SU-DHL-6 (cell line): ENCODE measurements around the gene SOX18.

ENCODE experiments used
- H2AFZ ChIP-seq: fragments of 200-600 bp; sonication (generic); 2 replicates; pipeline ENCODE4 v1.6.1; 2014; ENCODE audit warnings: low read depth, mild to moderate bottlenecking, moderate library complexity, mixed read lengths, antibody characterized with exemption, low read length; ENCODE audit not compliant: severe bottlenecking
- H3F3A ChIP-seq: fragments of 200-600 bp; shearing (Covaris generic); 2 replicates; pipeline ENCODE4 v1.6.0; 2016; ENCODE audit warnings: antibody characterized with exemption, mild to moderate bottlenecking; ENCODE audit not compliant: insufficient read depth
- H3K27ac ChIP-seq: fragments of 200-600 bp; sonication (generic); 2 replicates; pipeline ENCODE4 v1.5.1; 2016; ENCODE audit warnings: low read depth, mild to moderate bottlenecking, low read length, moderate library complexity, mixed read lengths
- H3K27me3 ChIP-seq: fragments of 200-600 bp; sonication (generic), shearing (Covaris generic); 2 replicates; pipeline ENCODE4 v1.6.0; 2014; ENCODE audit warnings: mild to moderate bottlenecking, low read length
- H3K36me3 ChIP-seq: fragments of 200-600 bp; sonication (generic); 2 replicates; pipeline ENCODE4 v1.6.1; 2014; ENCODE audit warnings: mild to moderate bottlenecking, low read length, mixed read lengths
- H3K4me2 ChIP-seq: fragments of 300-600, 200-600 bp; shearing (Covaris generic), sonication (generic); 2 replicates; pipeline ENCODE4 v1.6.0; 2014; ENCODE audit warnings: low read length, low read depth, mild to moderate bottlenecking; ENCODE audit not compliant: poor library complexity, severe bottlenecking
- H3K4me3 ChIP-seq: fragments of 200-600 bp; sonication (generic); 2 replicates; pipeline ENCODE4 v1.5.1; 2014; ENCODE audit warnings: antibody characterized with exemption, low read length, mild to moderate bottlenecking, mixed read lengths; ENCODE audit not compliant: insufficient read depth, poor library complexity, severe bottlenecking
- H3K79me2 ChIP-seq: fragments of 200-600 bp; sonication (generic); 2 replicates; pipeline ENCODE4 v1.6.1; 2014; ENCODE audit warnings: mild to moderate bottlenecking, low read length, moderate library complexity; ENCODE audit not compliant: insufficient read depth
- H3K9ac ChIP-seq: fragments of 200-600 bp; sonication (generic); 2 replicates; pipeline ENCODE4 v1.7.0; 2014; ENCODE audit warnings: mild to moderate bottlenecking, low read length
- H3K9me2 ChIP-seq: fragments of 200-600 bp; sonication (generic); replicated peaks from 2 replicates; pipeline ENCODE4 v1.6.1; 2014; ENCODE audit warnings: low read length; ENCODE audit not compliant: insufficient read depth
- H3K9me3 ChIP-seq: fragments of 200-600 bp; sonication (generic); 2 replicates; pipeline ENCODE4 v1.6.1; 2014; ENCODE audit warnings: low read length, mixed read lengths; ENCODE audit not compliant: insufficient read depth
- H4K20me1 ChIP-seq: fragments of 200-600 bp; sonication (generic); 2 replicates; pipeline ENCODE4 v1.6.1; 2014; ENCODE audit warnings: low read depth, mild to moderate bottlenecking, antibody characterized with exemption, low read length, moderate library complexity, mixed read lengths
- CTCF ChIP-seq: fragments of 200-600 bp; sonication (generic); IDR thresholded peaks from one replicate; pipeline ENCODE4 v1.5.1; 2017; ENCODE audit warnings: antibody characterized with exemption, mild to moderate bottlenecking, low read length, moderate library complexity; ENCODE audit not compliant: insufficient read depth, poor library complexity, severe bottlenecking
- EZH2phosphoT487 ChIP-seq: fragments of 200-600 bp; sonication (generic), shearing (Covaris generic); conservative IDR thresholded peaks from 2 replicates; pipeline ENCODE4 v1.6.1; 2018; ENCODE audit warnings: mild to moderate bottlenecking, antibody characterized with exemption, low read length, moderate library complexity, mixed read lengths

Gene SOX18

GRCh38 chr20:64068386-64069208 is 19.2 kb upstream of the SOX18 start:
- H3K36me3 ChIP-seq: no peaks in the 10 kb centered on the region
- H4K20me1 ChIP-seq: no peaks in the 10 kb centered on the region
- no peaks in the 10 kb centered on the region for H3K79me2 ChIP-seq
- H3K4me2 ChIP-seq: no peak overlapping the region
- TF ChIP-seq EZH2phosphoT487 (no peak), CTCF (no peak)
- H3K9me2 ChIP-seq: no peaks in the 10 kb centered on the region
- no peak overlapping the region for H3K27ac ChIP-seq
- no peak overlapping the region for H3K9ac ChIP-seq
- H3F3A ChIP-seq: no peaks in the 10 kb centered on the region
- no peaks in the 10 kb centered on the region for H3K9me3 ChIP-seq
- H3K27me3 ChIP-seq: no peaks in the 10 kb centered on the region
- no peak overlapping the region for H2AFZ ChIP-seq
- H3K4me3 ChIP-seq: no peak overlapping the region

GRCh38 chr20:64067733-64068307 is 18.4 kb upstream of the SOX18 start:
- H3K27ac ChIP-seq: no peak overlapping the region
- TF ChIP-seq EZH2phosphoT487: no peak
- no peak for TF ChIP-seq CTCF
- no peaks in the 10 kb centered on the region for H4K20me1 ChIP-seq
- H3K9me2 ChIP-seq: no peaks in the 10 kb centered on the region
- no peaks in the 10 kb centered on the region for H3K9me3 ChIP-seq
- no peaks in the 10 kb centered on the region for H3K27me3 ChIP-seq
- no peak overlapping the region for H2AFZ ChIP-seq
- H3K79me2 ChIP-seq: no peaks in the 10 kb centered on the region
- H3K36me3 ChIP-seq: no peaks in the 10 kb centered on the region
- no peaks in the 10 kb centered on the region for H3F3A ChIP-seq
- H3K4me2 ChIP-seq: no peak overlapping the region
- H3K4me3 ChIP-seq: no peak overlapping the region
- H3K9ac ChIP-seq: no peak overlapping the region

- Histone ChIP-seq H3K9ac (no peak overlapping the region), H3K79me2 (no peaks in the 10 kb centered on the region), H3K9me2 (no peaks in the 10 kb centered on the region), H2AFZ (no peak overlapping the region), H3K27me3 (no peaks in the 10 kb centered on the region), H3K4me2 (no peak overlapping the region), H3K4me3 (no peak overlapping the region), H4K20me1 (no peaks in the 10 kb centered on the region), H3K27ac (no peak overlapping the region), H3K9me3 (no peaks in the 10 kb centered on the region), H3K36me3 (no peaks in the 10 kb centered on the region), H3F3A (no peaks in the 10 kb centered on the region)
- no peak for TF ChIP-seq EZH2phosphoT487
- no peak for TF ChIP-seq CTCF
Observed at GRCh38 chr20:64067005-64067632, 17.7 kb upstream of the SOX18 start.
